ENCODE data around the gene CCDC170. TPM values are rescaled to one million over a fixed set of nuclear protein-coding genes. Genes with fewer than 3 reads are reported as not detected.

Gene CCDC170
- total RNA-seq, 2 donors from 2014 or later, result 0.11 to 0.20 TPM

DNA sequence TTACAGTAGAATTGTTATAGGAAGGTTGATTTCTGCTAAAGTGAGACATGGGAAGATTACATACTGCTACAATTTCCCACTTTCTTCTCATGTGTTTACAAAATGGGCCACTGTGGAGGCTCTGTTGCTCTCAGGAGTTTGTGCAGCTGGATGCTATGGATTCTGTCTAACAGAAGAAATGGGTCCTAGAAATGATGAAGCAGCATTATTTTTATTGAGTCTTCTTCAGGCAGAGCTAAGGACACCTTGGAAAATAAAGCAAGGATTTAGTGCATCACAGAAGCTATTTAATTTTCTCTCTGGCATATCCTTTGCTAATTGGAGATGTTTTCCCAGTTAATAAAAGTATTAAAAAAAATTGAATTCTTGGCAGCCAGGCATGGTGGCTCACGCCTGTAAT is 29.2 kb downstream of the CCDC170 start:
- TF ChIP-seq, protein P1, sequence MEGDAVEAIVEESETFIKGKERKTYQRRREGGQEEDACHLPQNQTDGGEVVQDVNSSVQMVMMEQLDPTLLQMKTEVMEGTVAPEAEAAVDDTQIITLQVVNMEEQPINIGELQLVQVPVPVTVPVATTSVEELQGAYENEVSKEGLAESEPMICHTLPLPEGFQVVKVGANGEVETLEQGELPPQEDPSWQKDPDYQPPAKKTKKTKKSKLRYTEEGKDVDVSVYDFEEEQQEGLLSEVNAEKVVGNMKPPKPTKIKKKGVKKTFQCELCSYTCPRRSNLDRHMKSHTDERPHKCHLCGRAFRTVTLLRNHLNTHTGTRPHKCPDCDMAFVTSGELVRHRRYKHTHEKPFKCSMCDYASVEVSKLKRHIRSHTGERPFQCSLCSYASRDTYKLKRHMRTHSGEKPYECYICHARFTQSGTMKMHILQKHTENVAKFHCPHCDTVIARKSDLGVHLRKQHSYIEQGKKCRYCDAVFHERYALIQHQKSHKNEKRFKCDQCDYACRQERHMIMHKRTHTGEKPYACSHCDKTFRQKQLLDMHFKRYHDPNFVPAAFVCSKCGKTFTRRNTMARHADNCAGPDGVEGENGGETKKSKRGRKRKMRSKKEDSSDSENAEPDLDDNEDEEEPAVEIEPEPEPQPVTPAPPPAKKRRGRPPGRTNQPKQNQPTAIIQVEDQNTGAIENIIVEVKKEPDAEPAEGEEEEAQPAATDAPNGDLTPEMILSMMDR (IDR thresholded peaks at IDR 0.05), result no peak
- no peak overlapping the region for H3K4me3 ChIP-seq
- no peak for DNase-seq (ENCODE audit: low spot score)
- no peaks in the 10 kb centered on the region for H3K4me1 ChIP-seq
- peaks cover 0 to 36% of the 10 kb centered on the region in 2 donors for H3K9me3 ChIP-seq
- H3K27ac ChIP-seq, result no peak overlapping the region
- H3K36me3 ChIP-seq, result no peaks in the 10 kb centered on the region
- no peaks in the 10 kb centered on the region for H3K27me3 ChIP-seq

DNA sequence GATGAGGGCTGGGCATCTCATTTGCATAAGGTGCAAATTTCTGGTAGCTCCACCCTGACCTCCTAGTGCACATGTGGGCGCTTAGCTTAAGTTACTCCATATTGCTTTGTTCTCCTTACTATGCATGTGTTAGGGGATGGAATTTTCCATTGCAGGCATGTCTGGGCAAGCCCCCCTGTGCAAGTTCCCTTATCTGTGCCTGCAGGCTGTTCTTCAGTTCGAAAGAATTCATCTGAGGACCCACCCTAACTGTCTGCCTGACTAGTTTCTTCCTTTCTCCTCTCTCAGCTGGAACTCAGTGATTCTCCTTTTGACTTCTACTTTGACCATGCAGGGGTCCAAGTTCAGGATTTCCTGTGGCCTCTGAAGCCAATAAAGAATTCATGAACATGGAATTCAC is 30.2 kb downstream of the CCDC170 start:
- Histone ChIP-seq H3K4me1 (no peaks in the 10 kb centered on the region), H3K27ac (no peak overlapping the region), H3K4me3 (no peak overlapping the region), H3K36me3 (no peaks in the 10 kb centered on the region), H3K27me3 (no peaks in the 10 kb centered on the region), H3K9me3 (peaks cover 0 to 30% of the 10 kb centered on the region in 2 donors)
- TF ChIP-seq, protein P1 (IDR thresholded peaks at IDR 0.05), result no peak
- no peak for DNase-seq (ENCODE audit: low spot score)

DNA sequence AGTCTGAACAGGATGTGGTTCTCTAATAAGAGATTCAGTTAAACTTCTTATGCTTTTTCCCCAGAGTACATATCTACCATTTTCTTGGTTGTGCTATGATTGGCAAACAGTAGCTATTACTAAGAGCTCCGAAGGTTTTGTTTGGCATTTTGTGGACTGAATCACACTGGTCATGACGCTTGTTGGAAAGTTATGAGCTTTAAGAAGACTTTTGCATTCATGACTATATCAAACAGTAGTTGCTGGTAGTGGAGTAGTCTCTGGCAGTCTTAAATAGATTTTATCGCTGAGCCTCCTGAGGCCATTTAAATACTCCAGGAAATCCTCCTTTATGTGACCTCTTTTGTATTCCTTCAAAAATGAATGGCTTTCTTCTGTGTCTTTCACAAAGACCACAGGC is 40.8 kb downstream of the CCDC170 start:
- Histone ChIP-seq H3K36me3 (no peaks in the 10 kb centered on the region), H3K27ac (no peak overlapping the region), H3K4me1 (no peaks in the 10 kb centered on the region), H3K4me3 (no peak overlapping the region), H3K27me3 (no peaks in the 10 kb centered on the region), H3K9me3 (peaks cover 0 to 9% of the 10 kb centered on the region in 2 donors)
- no peak for DNase-seq (ENCODE audit: low spot score)
- TF ChIP-seq, protein P1 (IDR thresholded peaks at IDR 0.05), result no peak

DNA sequence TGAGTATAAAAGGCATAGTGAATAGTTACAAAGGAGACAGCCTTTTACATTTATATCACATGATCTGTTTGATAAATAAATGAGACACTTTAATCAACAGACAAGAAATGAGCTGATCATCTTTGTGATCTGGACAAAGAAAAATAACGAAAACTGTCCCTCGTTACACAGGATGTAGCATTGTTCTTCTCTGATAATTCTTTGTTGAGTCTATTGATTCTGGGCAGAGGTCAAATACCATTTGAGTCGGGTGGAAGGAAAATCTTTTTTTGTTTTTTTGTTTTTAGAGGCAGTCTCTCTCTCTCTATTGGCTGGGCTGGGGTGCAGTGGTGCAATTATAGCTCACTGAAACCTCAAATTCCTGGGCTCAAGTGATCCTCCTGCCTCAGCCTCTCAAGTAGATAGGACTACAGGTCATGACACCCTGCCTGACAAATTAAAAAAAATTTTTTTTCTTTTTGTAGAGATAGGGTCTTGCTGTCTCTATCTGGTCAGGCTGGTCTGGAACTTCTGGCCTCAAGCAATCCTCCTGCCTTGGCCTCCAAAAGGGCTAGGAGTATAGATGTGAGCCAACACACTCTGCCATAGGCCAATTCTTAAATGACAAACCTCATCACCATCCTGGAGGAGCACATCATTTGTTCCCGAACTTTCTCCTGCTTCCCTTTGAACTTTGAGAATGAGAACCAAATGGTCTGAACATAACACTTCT is 41.8 kb downstream of the CCDC170 start:
- Histone ChIP-seq H3K4me3 (no peak overlapping the region), H3K36me3 (no peaks in the 10 kb centered on the region), H3K27ac (no peak overlapping the region), H3K27me3 (no peaks in the 10 kb centered on the region), H3K4me1 (no peaks in the 10 kb centered on the region), H3K9me3 (peaks cover 0 to 10% of the 10 kb centered on the region in 2 donors)
- no peak for DNase-seq (ENCODE audit: low spot score)
- TF ChIP-seq, protein P1 (IDR thresholded peaks at IDR 0.05), result no peak

DNA sequence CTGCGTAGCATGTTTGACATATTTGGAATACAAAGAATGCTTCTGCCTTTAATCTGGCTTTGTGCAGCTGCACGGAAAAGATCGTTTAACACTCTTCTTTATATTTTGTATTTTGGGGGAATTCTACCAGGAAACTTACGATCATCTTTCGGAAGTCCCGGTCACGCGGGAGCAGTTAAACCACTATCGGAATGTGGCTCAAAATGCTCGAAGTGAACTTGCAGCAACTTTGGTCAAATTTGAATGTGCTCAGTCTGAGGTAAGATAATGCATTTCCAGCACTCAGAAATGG is 42.3 kb downstream of the CCDC170 start:
- TF ChIP-seq, protein P1 (IDR thresholded peaks at IDR 0.05), result no peak
- H3K9me3 ChIP-seq, result peaks cover 0 to 10% of the 10 kb centered on the region in 2 donors
- no peaks in the 10 kb centered on the region for H3K27me3 ChIP-seq
- H3K4me1 ChIP-seq, result no peaks in the 10 kb centered on the region
- no peak overlapping the region for H3K4me3 ChIP-seq
- DNase-seq (ENCODE audit: low spot score), result no peak
- no peaks in the 10 kb centered on the region for H3K36me3 ChIP-seq
- H3K27ac ChIP-seq, result no peak overlapping the region

DNA sequence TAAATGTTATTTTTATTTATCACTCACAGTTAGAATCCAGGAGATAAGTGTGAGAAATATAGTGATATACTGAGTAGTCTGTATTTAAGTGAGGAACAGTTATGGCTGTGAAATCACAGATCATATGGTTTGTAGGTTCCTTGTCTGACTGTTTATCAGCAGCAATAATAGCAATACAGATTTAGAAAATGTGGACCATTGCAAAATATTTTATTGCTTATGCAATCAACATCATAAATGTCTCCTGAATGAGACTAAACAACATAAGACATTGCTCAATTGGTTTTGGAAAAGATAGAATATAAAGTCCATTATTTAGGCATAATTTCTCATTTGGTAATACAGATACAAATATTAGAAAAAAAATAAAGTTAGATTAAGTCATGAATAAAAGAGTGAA is 43.7 kb downstream of the CCDC170 start:
- H3K4me3 ChIP-seq, result no peak overlapping the region

More for the DNA sequence above, 43.7 kb downstream of the CCDC170 start:
- Histone ChIP-seq H3K36me3 (no peaks in the 10 kb centered on the region), H3K27me3 (no peaks in the 10 kb centered on the region), H3K4me1 (no peaks in the 10 kb centered on the region), H3K9me3 (peaks cover 0 to 10% of the 10 kb centered on the region in 2 donors), H3K27ac (no peak overlapping the region)
- no peak for DNase-seq (ENCODE audit: low spot score)
- TF ChIP-seq, protein P1 (IDR thresholded peaks at IDR 0.05), result no peak

Measured in right atrium auricular region (tissue), 2 donors.